Ovary (tissue), 3 donors: ENCODE measurements around the gene WWOX.

Experiments used
- POLR2A ChIP-seq: fragments of 450-650 bp; IDR thresholded peaks from one replicate; pipeline ENCODE4 v1.6.1; 2017; ENCODE audit warnings: antibody characterized with exemption, mild to moderate bottlenecking, moderate library complexity
- TF ChIP-seq, protein P1 (sequence below), 3 donors: fragments of 450-650 bp in 2 of 3; fragments of 200-600 bp in 1 of 3; IDR thresholded peaks; one replicate each; pipeline versions ENCODE4 v1.5.1 to v1.8.0; 2016 to 2022; ENCODE audit warnings: antibody characterized with exemption in 3 of 3, mild to moderate bottlenecking in 1 of 3
- donor health status: DM: no; HTN: no; CAD: no.

DNA sequence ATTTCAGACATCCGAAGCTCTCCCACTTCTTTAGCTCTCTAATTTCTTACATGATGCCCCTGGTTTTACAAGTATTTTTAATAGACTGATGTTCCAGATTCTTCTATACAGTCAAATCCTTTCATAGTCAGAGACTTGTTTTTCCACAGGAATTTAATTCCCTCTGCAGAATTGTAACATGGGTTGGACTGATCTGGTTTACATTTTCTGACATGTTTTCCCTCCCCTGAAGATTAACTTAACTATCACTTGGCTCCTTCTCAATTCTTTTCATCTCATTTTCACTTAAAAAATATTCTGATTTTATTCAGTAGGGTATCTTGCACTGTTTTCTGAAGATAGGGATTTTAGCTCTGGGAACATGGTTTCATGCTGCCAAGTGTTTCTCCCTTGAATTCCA is 1148.9 kb downstream of the WWOX start:
- TF ChIP-seq POLR2A, result no peak
- TF ChIP-seq, protein P1, sequence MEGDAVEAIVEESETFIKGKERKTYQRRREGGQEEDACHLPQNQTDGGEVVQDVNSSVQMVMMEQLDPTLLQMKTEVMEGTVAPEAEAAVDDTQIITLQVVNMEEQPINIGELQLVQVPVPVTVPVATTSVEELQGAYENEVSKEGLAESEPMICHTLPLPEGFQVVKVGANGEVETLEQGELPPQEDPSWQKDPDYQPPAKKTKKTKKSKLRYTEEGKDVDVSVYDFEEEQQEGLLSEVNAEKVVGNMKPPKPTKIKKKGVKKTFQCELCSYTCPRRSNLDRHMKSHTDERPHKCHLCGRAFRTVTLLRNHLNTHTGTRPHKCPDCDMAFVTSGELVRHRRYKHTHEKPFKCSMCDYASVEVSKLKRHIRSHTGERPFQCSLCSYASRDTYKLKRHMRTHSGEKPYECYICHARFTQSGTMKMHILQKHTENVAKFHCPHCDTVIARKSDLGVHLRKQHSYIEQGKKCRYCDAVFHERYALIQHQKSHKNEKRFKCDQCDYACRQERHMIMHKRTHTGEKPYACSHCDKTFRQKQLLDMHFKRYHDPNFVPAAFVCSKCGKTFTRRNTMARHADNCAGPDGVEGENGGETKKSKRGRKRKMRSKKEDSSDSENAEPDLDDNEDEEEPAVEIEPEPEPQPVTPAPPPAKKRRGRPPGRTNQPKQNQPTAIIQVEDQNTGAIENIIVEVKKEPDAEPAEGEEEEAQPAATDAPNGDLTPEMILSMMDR (IDR thresholded peaks at IDR 0.05), result no peak
